Esophagus squamous epithelium (tissue), 5 donors: Measurements from ENCODE around the gene PERM1. TPM values are rescaled to one million over a fixed set of nuclear protein-coding genes. Genes with fewer than 3 reads are reported as not detected.
A peak's percentile ranks its signal among the peaks of the same experiment; 100 is the strongest.

Experiments used
- DNase-seq: peaks from one replicate; lab custom pipeline; 2025; lab: John Stamatoyannopoulos, UW
- H3K27ac ChIP-seq, 4 donors: fragments of 200-600 bp; sonication (generic); one replicate each; pipeline ENCODE4 v1.5.1; 2016 to 2019; ENCODE audit warnings: mild to moderate bottlenecking in 1 of 4
- H3K27me3 ChIP-seq, 4 donors: fragments of 200-600 bp; sonication (generic); 1 replicate in 3 of 4; 2 replicates in 1 of 4; pipeline versions ENCODE4 v1.5.1 to v1.6.0; 2017 to 2021; ENCODE audit warnings: antibody characterized with exemption in 1 of 4
- H3K36me3 ChIP-seq, 3 donors: fragments of 200-600 bp; sonication (generic); one replicate each; pipeline ENCODE4 v1.5.1; 2016 to 2019
- H3K4me1 ChIP-seq, 3 donors: fragments of 200-600 bp; sonication (generic); one replicate each; pipeline ENCODE4 v1.5.1; 2017 to 2019
- H3K4me3 ChIP-seq, 4 donors: fragments of 200-600 bp; sonication (generic); 1 replicate in 3 of 4; 2 replicates in 1 of 4; pipeline ENCODE4 v1.5.1; 2016 to 2019; ENCODE audit warnings: mild to moderate bottlenecking in 2 of 4, moderate library complexity in 1 of 4
- H3K9me3 ChIP-seq, 3 donors: fragments of 200-600 bp; sonication (generic); one replicate each; pipeline ENCODE4 v1.5.1; 2016 to 2019
- POLR2A ChIP-seq, 4 donors: fragments of 450-650 bp; IDR thresholded peaks; one replicate each; pipeline ENCODE4 v1.6.1; 2017; ENCODE audit warnings: antibody characterized with exemption in 4 of 4, mild to moderate bottlenecking in 4 of 4, moderate library complexity in 3 of 4
- WGBS, 2 donors: methylation state at CpG; one replicate each; pipeline ENCODE4 v1.1.5; 2018; 5-methylcytosine and 5-hydroxymethylcytosine counted together
- intact Hi-C: fragments of 100-400 bp; cut with DNase I; formaldehyde crosslinking; loops from one replicate; pipeline ENCODE4 v1.15.0; 2022
- total RNA-seq, 4 donors: library from RNA; depleted of rRNA; stranded (reverse); fragments of >200 nt; gene quantifications; one replicate each; pipeline ENCODE4 v1.1.0, GENCODE V29; 2016
- TF ChIP-seq, protein P1 (sequence below), 6 experiments: fragments of 450-650 bp in 4 of 6; fragments of 200-600 bp in 2 of 6; sonication (generic) in 2 of 6; IDR thresholded peaks; one replicate each; pipeline ENCODE4 v1.5.1; 2016 to 2019; ENCODE audit warnings: antibody characterized with exemption in 6 of 6, mild to moderate bottlenecking in 4 of 6, moderate library complexity in 4 of 6
- donor health status: DM: yes; HTN: yes; CAD: no.

Gene PERM1
- total RNA-seq, 4 donors from 2014 or later = not detected

DNA sequence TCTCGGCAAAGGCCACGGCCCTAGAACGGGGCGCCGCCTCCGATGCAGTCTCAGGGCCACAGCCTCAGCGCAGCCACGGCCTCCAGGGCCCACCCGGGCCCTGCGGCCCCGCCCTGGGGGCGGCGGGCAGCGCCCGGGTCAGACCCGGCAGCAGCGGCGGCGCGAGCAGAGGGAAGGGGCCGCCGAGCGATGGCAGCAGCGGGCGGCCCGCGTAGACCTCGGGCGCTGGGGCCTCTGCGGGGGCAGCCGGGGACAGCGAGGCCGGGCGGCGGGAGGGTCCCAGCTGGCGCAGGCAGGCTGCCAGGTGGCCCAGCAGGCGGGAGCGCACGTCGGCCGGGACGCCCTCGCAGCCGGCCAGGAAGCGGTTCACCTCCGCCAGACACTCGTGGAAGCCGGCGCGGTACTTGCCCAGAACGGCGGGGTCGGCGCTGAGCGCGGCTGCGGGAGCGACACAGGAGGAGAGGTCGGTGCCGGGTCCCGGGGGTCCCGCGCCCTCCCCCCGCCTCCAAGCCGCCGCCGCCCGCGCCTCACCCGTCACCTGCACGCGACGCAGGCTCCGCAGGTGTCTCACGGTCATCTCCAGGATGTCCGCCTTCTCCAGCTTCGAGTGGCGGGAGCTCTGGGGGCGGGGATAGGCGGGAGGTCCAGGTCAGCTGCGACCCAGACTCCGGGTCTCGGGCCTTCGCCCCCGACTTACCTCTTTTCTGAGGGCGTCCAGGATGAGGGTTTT, 17.3 kb upstream of the PERM1 start:
- intact Hi-C loops = no loop called here
- peaks cover 14 to 55% (median 38%) of the 10 kb centered on the region in 3 donors for H3K4me1 ChIP-seq
- peaks cover 0 to 96% (median 3%) of the 10 kb centered on the region in 4 donors for H3K27me3 ChIP-seq
- DNase-seq = no peak
- TF ChIP-seq POLR2A (IDR thresholded peaks at IDR 0.05) = peak in 1 of 4 donors; percentile 1
- TF ChIP-seq, protein P1, sequence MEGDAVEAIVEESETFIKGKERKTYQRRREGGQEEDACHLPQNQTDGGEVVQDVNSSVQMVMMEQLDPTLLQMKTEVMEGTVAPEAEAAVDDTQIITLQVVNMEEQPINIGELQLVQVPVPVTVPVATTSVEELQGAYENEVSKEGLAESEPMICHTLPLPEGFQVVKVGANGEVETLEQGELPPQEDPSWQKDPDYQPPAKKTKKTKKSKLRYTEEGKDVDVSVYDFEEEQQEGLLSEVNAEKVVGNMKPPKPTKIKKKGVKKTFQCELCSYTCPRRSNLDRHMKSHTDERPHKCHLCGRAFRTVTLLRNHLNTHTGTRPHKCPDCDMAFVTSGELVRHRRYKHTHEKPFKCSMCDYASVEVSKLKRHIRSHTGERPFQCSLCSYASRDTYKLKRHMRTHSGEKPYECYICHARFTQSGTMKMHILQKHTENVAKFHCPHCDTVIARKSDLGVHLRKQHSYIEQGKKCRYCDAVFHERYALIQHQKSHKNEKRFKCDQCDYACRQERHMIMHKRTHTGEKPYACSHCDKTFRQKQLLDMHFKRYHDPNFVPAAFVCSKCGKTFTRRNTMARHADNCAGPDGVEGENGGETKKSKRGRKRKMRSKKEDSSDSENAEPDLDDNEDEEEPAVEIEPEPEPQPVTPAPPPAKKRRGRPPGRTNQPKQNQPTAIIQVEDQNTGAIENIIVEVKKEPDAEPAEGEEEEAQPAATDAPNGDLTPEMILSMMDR (IDR thresholded peaks at IDR 0.05) = peak in 1 of 6 experiments; percentile 6
- peak overlapping the region; percentile 91 to 97 (median 94) for H3K27ac ChIP-seq
- H3K9me3 ChIP-seq = no peaks in the 10 kb centered on the region
- 0% methylated on average over 7 of the region's 86 CpGs; no CpG with 5 or more reads in 1 of the 2 donors for WGBS, 2 donors
- peak overlapping the region; percentile 59 to 78 (median 68) for H3K4me3 ChIP-seq
- H3K36me3 ChIP-seq = no peaks in the 10 kb centered on the region

DNA sequence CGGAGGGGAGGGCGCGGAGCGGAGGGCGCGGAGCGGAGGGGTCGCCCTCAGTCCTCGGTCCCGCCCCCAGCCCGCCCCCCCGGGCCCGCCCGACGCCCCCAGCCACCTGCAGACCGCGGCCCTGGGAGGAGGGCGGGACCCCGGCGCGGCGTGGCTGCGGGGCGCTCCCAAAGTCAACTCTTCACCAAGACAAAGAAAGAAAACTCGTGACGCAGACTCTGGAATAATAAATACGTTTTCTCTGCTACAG, 16.8 kb upstream of the PERM1 start:
- H3K27ac ChIP-seq = peak overlapping the region in 3 of 4 donors; percentile 91 to 97 (median 94)
- TF ChIP-seq POLR2A (IDR thresholded peaks at IDR 0.05) = no peak
- TF ChIP-seq, protein P1 (IDR thresholded peaks at IDR 0.05) = no peak
- intact Hi-C loops = no loop called here
- H3K9me3 ChIP-seq = no peaks in the 10 kb centered on the region
- DNase-seq = no peak
- H3K27me3 ChIP-seq = peaks cover 0 to 91% (median 3%) of the 10 kb centered on the region in 4 donors
- no CpG with 5 or more reads among the region's 27 CpGs for WGBS, 2 donors
- H3K36me3 ChIP-seq = no peaks in the 10 kb centered on the region
- H3K4me3 ChIP-seq = peak overlapping the region; percentile 59 to 78 (median 68)
- H3K4me1 ChIP-seq = peaks cover 14 to 55% (median 38%) of the 10 kb centered on the region in 3 donors

DNA sequence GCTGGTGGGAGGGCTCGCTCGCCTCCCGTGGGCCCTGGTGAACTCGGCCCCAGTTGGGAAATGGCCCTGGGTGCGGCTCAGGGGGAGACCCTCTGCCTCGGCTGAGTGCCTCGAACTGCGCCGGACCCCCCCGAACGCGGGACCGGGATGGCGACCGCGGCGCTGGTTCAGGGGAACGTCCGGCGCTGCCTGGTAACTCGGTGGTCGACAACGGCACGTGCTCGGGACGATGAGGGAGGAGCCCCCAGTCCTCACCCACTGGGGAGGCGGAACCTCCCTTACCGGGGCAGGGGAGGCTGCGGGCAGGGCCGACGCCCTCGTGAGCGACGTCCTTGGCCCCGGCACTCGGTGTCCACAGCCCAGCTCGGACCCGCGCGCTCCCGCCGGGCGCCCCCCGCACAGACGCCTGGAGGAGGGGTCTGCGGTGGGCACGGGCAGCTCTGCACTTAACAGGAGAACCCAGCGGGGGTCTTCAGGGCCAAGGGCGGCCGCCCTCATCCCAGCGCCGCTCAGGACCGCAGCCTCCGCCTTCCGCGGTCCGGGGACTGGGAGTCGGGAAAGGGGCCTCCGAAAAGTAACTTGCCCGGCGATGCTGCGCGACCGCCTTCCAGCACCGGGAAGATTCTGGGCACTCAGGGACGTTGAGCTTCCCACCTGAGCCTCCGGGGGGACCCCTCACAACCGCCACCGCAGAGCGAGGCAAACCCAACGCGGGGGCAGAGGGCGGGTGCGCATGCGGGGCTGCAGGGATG, 16.3 kb upstream of the PERM1 start:
- no CpG with 5 or more reads among the region's 75 CpGs for WGBS, 2 donors
- intact Hi-C loops = no loop called here
- Histone ChIP-seq H3K27me3 (peaks cover 0 to 92% (median 3%) of the 10 kb centered on the region in 4 donors), H3K4me1 (peaks cover 14 to 55% (median 38%) of the 10 kb centered on the region in 3 donors), H3K9me3 (no peaks in the 10 kb centered on the region), H3K36me3 (no peaks in the 10 kb centered on the region), H3K27ac (peak overlapping the region in 2 of 4 donors; percentile 94 to 97), H3K4me3 (peak overlapping the region; percentile 59 to 78 (median 68))
- TF ChIP-seq, protein P1 (IDR thresholded peaks at IDR 0.05) = no peak
- no peak for TF ChIP-seq POLR2A (IDR thresholded peaks at IDR 0.05)
- no peak for DNase-seq

DNA sequence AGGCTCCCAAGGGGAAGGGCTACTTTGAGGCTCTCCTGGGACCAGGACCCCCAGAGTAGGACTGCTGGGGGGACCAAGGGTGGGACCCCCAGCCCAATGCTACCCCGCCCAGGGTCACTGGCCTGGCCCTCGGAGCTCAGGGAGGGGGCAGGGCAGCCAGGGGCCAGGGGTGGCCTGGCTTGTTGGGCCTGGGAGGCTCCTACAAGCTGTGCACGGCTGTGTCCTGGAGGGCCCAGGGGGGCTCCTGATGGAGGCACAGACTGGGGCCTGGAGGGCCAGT, 15.8 kb upstream of the PERM1 start:
- Histone ChIP-seq H3K36me3 (no peaks in the 10 kb centered on the region), H3K4me3 (peak overlapping the region in 1 of 4 donors; percentile 78), H3K9me3 (peaks cover 0 to 1% (median 0%) of the 10 kb centered on the region in 3 donors), H3K4me1 (peaks cover 14 to 55% (median 38%) of the 10 kb centered on the region in 3 donors), H3K27ac (no peak overlapping the region), H3K27me3 (peaks cover 0 to 92% (median 3%) of the 10 kb centered on the region in 4 donors)
- WGBS, 2 donors = no CpG with 5 or more reads among the region's 3 CpGs
- DNase-seq = no peak
- no peak for TF ChIP-seq POLR2A (IDR thresholded peaks at IDR 0.05)
- TF ChIP-seq, protein P1 (IDR thresholded peaks at IDR 0.05) = no peak
- intact Hi-C loops = no loop called here
